H1 (cell line): Measurements from ENCODE around the gene IQGAP3. TPM values are rescaled to one million over a fixed set of nuclear protein-coding genes. Genes with fewer than 3 reads are reported as not detected.

Source experiments
- CTCF ChIA-PET: fragments of 300-600 bp; sonication (Branson Sonifier 250); formaldehyde crosslinking; loops from one replicate; lab custom pipeline; 2021; ENCODE audit not compliant: partially characterized antibody; lab: Charles Lee
- POLR2A ChIA-PET: fragments of 300-600 bp; sonication (Branson Sonifier 250); formaldehyde crosslinking; loops from one replicate; lab custom pipeline; 2021; ENCODE audit warnings: inconsistent platforms; ENCODE audit not compliant: partially characterized antibody; lab: Charles Lee
- DNase-seq, 2 experiments: peaks; one replicate each; pipeline versions ENCODE4 v3.0.0 to v3.0.0-alpha.2; 2010 to 2022; ENCODE audit warnings: low spot score in 2 of 2, low read depth in 1 of 2, mixed read lengths in 1 of 2
- FAIRE-seq: peaks from 2 replicates; lab custom pipeline; 2011; peaks lifted over from hg19 to GRCh38; lab: Jason Lieb, UNC
- H2AFZ ChIP-seq: 2 replicates; pipeline ENCODE4 v1.8.1; 2012; ENCODE audit warnings: low read length, inconsistent platforms
- H2AK5ac ChIP-seq: 2 replicates; pipeline ENCODE4 v1.6.1; 2013; ENCODE audit warnings: low read depth, low read length
- H2BK120ac ChIP-seq: replicated peaks from 2 replicates; pipeline ENCODE3; 2013; ENCODE audit warnings: low read depth, low read length, inconsistent platforms
- H2BK12ac ChIP-seq: 2 replicates; pipeline ENCODE4 v1.6.1; 2013; ENCODE audit warnings: low read depth, low read length
- H2BK15ac ChIP-seq: 2 replicates; pipeline ENCODE4 v1.6.1; 2013; ENCODE audit warnings: low read length
- H2BK20ac ChIP-seq: 2 replicates; pipeline ENCODE4 v1.6.1; 2013; ENCODE audit warnings: low read length
- H2BK5ac ChIP-seq: 2 replicates; pipeline ENCODE4 v1.6.1; 2013; ENCODE audit warnings: low read depth, low read length
- H3K14ac ChIP-seq: 2 replicates; pipeline ENCODE4 v1.6.1; 2013; ENCODE audit warnings: inconsistent platforms; ENCODE audit not compliant: insufficient read length
- H3K18ac ChIP-seq: 2 replicates; pipeline ENCODE4 v1.6.1; 2013; ENCODE audit warnings: low read length; ENCODE audit errors: extremely low read depth
- H3K23ac ChIP-seq: 2 replicates; pipeline ENCODE4 v1.6.1; 2013; ENCODE audit warnings: inconsistent platforms; ENCODE audit not compliant: insufficient read length
- H3K23me2 ChIP-seq: 2 replicates; pipeline ENCODE4 v1.6.1; 2013; ENCODE audit warnings: low read depth, low read length
- H3K27ac ChIP-seq: 2 replicates; pipeline ENCODE4 v1.6.1; 2011; ENCODE audit warnings: low read depth, low read length, inconsistent platforms
- H3K27me3 ChIP-seq, 4 experiments: replicated peaks in 1 of 4; 1 replicate in 1 of 4; 2 replicates in 3 of 4; pipeline versions ENCODE4 v1.6.1 to v1.8.1; 2011 to 2013; ENCODE audit warnings: low read length in 3 of 4, mild to moderate bottlenecking in 3 of 4, inconsistent platforms in 2 of 4, mixed read lengths in 2 of 4, moderate library complexity in 1 of 4; ENCODE audit not compliant: control insufficient read depth in 3 of 4, insufficient read depth in 3 of 4; ENCODE audit errors: extremely low read depth in 1 of 4
- H3K36me3 ChIP-seq, 4 experiments: 2 replicates each; pipeline versions ENCODE4 v1.6.1 to v1.8.1; 2011 to 2013; ENCODE audit warnings: mild to moderate bottlenecking in 4 of 4, low read length in 3 of 4, moderate library complexity in 2 of 4, control low read depth in 1 of 4, inconsistent platforms in 1 of 4; ENCODE audit not compliant: insufficient read depth in 4 of 4, control insufficient read depth in 2 of 4
- H3K4ac ChIP-seq: replicated peaks from 2 replicates; pipeline ENCODE3; 2013; ENCODE audit warnings: low read length, low read depth, mixed read lengths, inconsistent platforms; ENCODE audit not compliant: insufficient read length
- H3K4me1 ChIP-seq, 4 experiments: replicated peaks in 1 of 4; 1 replicate in 1 of 4; 2 replicates in 3 of 4; pipeline versions ENCODE4 v1.6.1 to v1.8.1; 2011 to 2013; ENCODE audit warnings: low read length in 3 of 4, inconsistent platforms in 2 of 4, mixed read lengths in 1 of 4; ENCODE audit not compliant: insufficient read depth in 4 of 4, control insufficient read depth in 3 of 4
- H3K4me2 ChIP-seq, 2 experiments: 2 replicates each; pipeline versions ENCODE4 v1.6.1 to v1.8.1; 2011 to 2013; ENCODE audit warnings: low read depth in 2 of 2, low read length in 2 of 2, control low read depth in 1 of 2, inconsistent platforms in 1 of 2, mild to moderate bottlenecking in 1 of 2; ENCODE audit not compliant: insufficient read depth in 1 of 2
- H3K4me3 ChIP-seq, 4 experiments: fragments of 200-600, 300-600 bp in 1 of 4; sonication (generic), shearing (Covaris generic), sonication (Bioruptor Twin) in 1 of 4; 2 replicates each; pipeline versions ENCODE4 v1.5.1 to v1.8.1; 2011 to 2016; ENCODE audit warnings: low read length in 4 of 4, low read depth in 3 of 4, control low read depth in 2 of 4, inconsistent platforms in 2 of 4, mild to moderate bottlenecking in 2 of 4, mixed read lengths in 1 of 4, moderate library complexity in 1 of 4; ENCODE audit not compliant: insufficient read depth in 2 of 4; ENCODE audit errors: extremely low read depth in 1 of 4
- H3K56ac ChIP-seq: replicated peaks from 2 replicates; pipeline ENCODE3; 2013; ENCODE audit warnings: low read depth, mild to moderate bottlenecking, mixed read lengths, low read length, inconsistent platforms; ENCODE audit not compliant: insufficient read length
- H3K79me1 ChIP-seq: 2 replicates; pipeline ENCODE4 v1.6.1; 2013; ENCODE audit warnings: low read depth, low read length, control low read depth
- H3K79me2 ChIP-seq, 2 experiments: 2 replicates each; pipeline versions ENCODE4 v1.6.1 to v1.8.1; 2012 to 2013; ENCODE audit warnings: low read length in 2 of 2, mild to moderate bottlenecking in 2 of 2, inconsistent platforms in 1 of 2; ENCODE audit not compliant: insufficient read depth in 2 of 2, control insufficient read depth in 1 of 2
- H3K9ac ChIP-seq, 4 experiments: replicated peaks in 1 of 4; 1 replicate in 1 of 4; 2 replicates in 3 of 4; pipeline versions ENCODE4 v1.6.1 to v1.8.1; 2011 to 2013; ENCODE audit warnings: low read depth in 3 of 4, low read length in 3 of 4, control low read depth in 2 of 4, mild to moderate bottlenecking in 2 of 4, moderate library complexity in 2 of 4, inconsistent platforms in 1 of 4; ENCODE audit errors: extremely low read depth in 1 of 4
- H3K9me3 ChIP-seq, 2 experiments: 2 replicates each; pipeline versions ENCODE4 v1.6.1 to v1.8.1; 2012 to 2013; ENCODE audit warnings: mild to moderate bottlenecking in 2 of 2, moderate library complexity in 2 of 2, control low read depth in 1 of 2, inconsistent platforms in 1 of 2, low read depth in 1 of 2, low read length in 1 of 2, mixed read lengths in 1 of 2; ENCODE audit not compliant: insufficient read depth in 2 of 2
- H4K20me1 ChIP-seq, 2 experiments: replicated peaks in 1 of 2; 2 replicates each; pipeline versions ENCODE3 to v1.8.1; 2011 to 2013; ENCODE audit warnings: inconsistent platforms in 2 of 2, low read length in 2 of 2, mild to moderate bottlenecking in 1 of 2; ENCODE audit not compliant: insufficient read depth in 2 of 2, control insufficient read depth in 1 of 2
- H4K5ac ChIP-seq: 2 replicates; pipeline ENCODE4 v1.6.1; 2013; ENCODE audit warnings: low read length, low read depth, mixed read lengths, inconsistent platforms; ENCODE audit not compliant: insufficient read length
- H4K8ac ChIP-seq: 2 replicates; pipeline ENCODE4 v1.8.0; 2013; ENCODE audit warnings: mild to moderate bottlenecking, moderate library complexity, low read length, inconsistent platforms; ENCODE audit not compliant: insufficient read depth; ENCODE audit errors: extremely low read depth
- H4K91ac ChIP-seq: replicated peaks from 2 replicates; pipeline ENCODE3; 2013; ENCODE audit warnings: low read length, mixed read lengths, inconsistent platforms; ENCODE audit not compliant: insufficient read length
- ASH2L ChIP-seq: fragments of 200-600, 300-600 bp; sonication (generic); IDR thresholded peaks from one replicate; pipeline ENCODE4 v1.7.1; 2017; ENCODE audit warnings: low read length
- CEBPB ChIP-seq: IDR thresholded peaks from 2 replicates; pipeline ENCODE4 v1.6.1; 2012; ENCODE audit warnings: low read depth, low read length
- RFX5 ChIP-seq: IDR thresholded peaks from 2 replicates; pipeline ENCODE4 v1.6.1; 2011; ENCODE audit warnings: low read depth, low read length, improper control_type of control experiment, borderline replicate concordance
- WGBS, 2 experiments: shearing (Covaris generic) in 1 of 2; methylation state at CpG; one replicate each; pipeline versions ENCODE4 v1.1.6 to v1.1.7; 2013 to 2015; ENCODE audit warnings: low lambda C conversion rate in 2 of 2, mixed read lengths in 2 of 2, inconsistent platforms in 1 of 2, low coverage in 1 of 2, missing lambda C conversion rate in 1 of 2; ENCODE audit not compliant: insufficient replicate concordance in 2 of 2, insufficient coverage in 1 of 2, insufficient read length in 1 of 2; ENCODE audit errors: extremely low coverage in 1 of 2, missing lambda C conversion rate in 1 of 2; 5-methylcytosine and 5-hydroxymethylcytosine counted together
- polyA plus RNA-seq, 7 experiments: library from polyadenylated mRNA; depleted of rRNA in 3 of 7; stranded (reverse) in 5 of 7; unstranded in 2 of 7; fragments of >200 nt in 5 of 7; fragments of 200-250 nt in 2 of 7; gene quantifications; 1 replicate in 5 of 7; 2 replicates in 1 of 7; 4 replicates in 1 of 7; pipeline versions ENCODE4 v1.2.1 to v1.2.3, GENCODE V29; 2011 to 2013; ENCODE audit warnings: missing spikeins in 2 of 7, mixed read lengths in 2 of 7
- total RNA-seq: library from RNA; stranded (reverse); fragmentation: NEBNext Ultra II Directional; extraction: Animal tissue kit (Norgen Biotek cat#: 25700); gene quantifications from 2 replicates; pipeline ENCODE4 v1.2.1, GENCODE V29; 2021

IQGAP3 gene
- total and polyA plus RNA-seq, 2 of the 8 experiments (the other 6 are each of a cell fraction or from before 2014, with no cell fraction given), result 14.6 to 22.3 TPM

DNA sequence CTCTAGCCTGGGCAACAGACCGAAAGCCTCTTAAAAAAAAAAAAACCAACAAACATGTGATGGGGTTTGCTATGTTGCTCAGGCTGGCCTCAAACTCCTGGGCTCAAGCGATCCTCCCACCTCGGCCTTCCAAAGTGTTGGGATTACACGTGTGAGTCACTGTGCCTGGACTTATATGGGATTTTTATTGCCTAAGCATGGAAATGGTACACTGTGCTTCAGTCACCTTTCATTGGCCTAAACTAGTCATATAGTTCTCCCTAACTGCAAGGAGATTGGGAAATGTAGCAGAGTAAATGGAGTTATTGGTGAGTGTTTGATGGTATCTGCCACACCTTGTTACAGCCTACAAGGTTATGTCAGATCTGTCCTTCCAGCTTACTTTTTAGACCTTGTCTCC, 54.6 kb downstream of the IQGAP3 start:
- Histone ChIP-seq H3K23ac (no peak overlapping the region), H4K20me1 (no peaks in the 10 kb centered on the region), H3K56ac (no peak overlapping the region), H2BK12ac (no peak overlapping the region), H2BK15ac (no peak overlapping the region), H2BK20ac (no peak overlapping the region), H4K91ac (no peak overlapping the region), H3K79me1 (no peaks in the 10 kb centered on the region), H3K79me2 (no peaks in the 10 kb centered on the region), H3K4me1 (no peaks in the 10 kb centered on the region), H4K8ac (no peak overlapping the region), H3K27ac (no peak overlapping the region), H3K27me3 (no peaks in the 10 kb centered on the region), H3K4ac (no peak overlapping the region), H3K23me2 (no peaks in the 10 kb centered on the region), H2BK5ac (no peak overlapping the region), H4K5ac (no peak overlapping the region), H2BK120ac (no peak overlapping the region), H3K4me3 (no peak overlapping the region), H3K4me2 (no peak overlapping the region), H2AK5ac (no peak overlapping the region), H3K18ac (no peak overlapping the region), H3K36me3 (no peaks in the 10 kb centered on the region), H3K9ac (no peak overlapping the region), H3K9me3 (no peaks in the 10 kb centered on the region), H3K14ac (no peak overlapping the region), H2AFZ (no peak overlapping the region)
- TF ChIP-seq ASH2L, result no peak
- TF ChIP-seq CEBPB, result no peak
- no peak for TF ChIP-seq RFX5
- 73% methylated on average over 4 of the region's 4 CpGs; no CpG with 5 or more reads in 1 of the 2 experiments for WGBS, 2 experiments
- POLR2A ChIA-PET, result interaction anchor here (0.9 to 1.1 kb wide), 2 partner anchors 9 to 26 kb away, joined by 3 to 4 read pairs; no protein-coding TSS in a partner anchor
- FAIRE-seq (no peak), DNase-seq (no peak)
- CTCF ChIA-PET, result interaction anchor here (0.6 to 2.0 kb wide), 7 partner anchors 9 to 67 kb away, joined by 3 to 5 read pairs (median 3); partner anchors contain the start of gene MEF2D
